ENCODE results near the gene BLTP2. TPM values are rescaled to one million over a fixed set of nuclear protein-coding genes. Genes with fewer than 3 reads are reported as not detected.

The BLTP2 gene
- total and polyA plus RNA-seq, 10 of the 15 experiments (the other 5 are each of a cell fraction or from before 2014, with no cell fraction given): 14.2 to 151 (median 78.1) TPM

GRCh38 chr17:28661635-28662526 lies 16.9 kb upstream of the BLTP2 start, which contains the start of the genes SDF2 and SUPT6H (continued):
- TF ChIP-seq ZBTB40 (IDR thresholded peaks at IDR 0.05; ENCODE audit: borderline replicate concordance) (peak; percentile 96), KDM1A (IDR thresholded peaks at IDR 0.05; ENCODE audit: borderline replicate concordance) (no peak), BCL11A (IDR thresholded peaks at IDR 0.05; ENCODE audit: low read depth, low read length) (no peak), RBBP5 (conservative IDR thresholded peaks at IDR 0.05) (no peak), FOXK2 (IDR thresholded peaks at IDR 0.05) (no peak), ZNF274 (IDR thresholded peaks at IDR 0.05; ENCODE audit: insufficient read depth, insufficient read length) (no peak), CBX5 (IDR thresholded peaks at IDR 0.05; ENCODE audit: low read depth) (no peak), JUNB (IDR thresholded peaks at IDR 0.05) (no peak), SIX5 (IDR thresholded peaks at IDR 0.05; ENCODE audit: low read depth, low read length, severe bottlenecking) (no peak), IRF4 (IDR thresholded peaks at IDR 0.05; ENCODE audit: low read depth, low read length) (peak; percentile 43; the same call in 1 of the 2 replicates), CEBPB (IDR thresholded peaks at IDR 0.05; ENCODE audit: borderline replicate concordance in 1 of 2, low read depth in 2 of 2, low read length in 2 of 2) (no peak), NR2F1 (conservative IDR thresholded peaks at IDR 0.05) (0 out of 2 replicates have a peak, but pooled peaks have one; percentile 12), NBN (IDR thresholded peaks at IDR 0.05) (peak; percentile 95), MAX (IDR thresholded peaks at IDR 0.05; ENCODE audit: low read depth, low read length) (no peak)
- TF ChIP-seq, protein P1, sequence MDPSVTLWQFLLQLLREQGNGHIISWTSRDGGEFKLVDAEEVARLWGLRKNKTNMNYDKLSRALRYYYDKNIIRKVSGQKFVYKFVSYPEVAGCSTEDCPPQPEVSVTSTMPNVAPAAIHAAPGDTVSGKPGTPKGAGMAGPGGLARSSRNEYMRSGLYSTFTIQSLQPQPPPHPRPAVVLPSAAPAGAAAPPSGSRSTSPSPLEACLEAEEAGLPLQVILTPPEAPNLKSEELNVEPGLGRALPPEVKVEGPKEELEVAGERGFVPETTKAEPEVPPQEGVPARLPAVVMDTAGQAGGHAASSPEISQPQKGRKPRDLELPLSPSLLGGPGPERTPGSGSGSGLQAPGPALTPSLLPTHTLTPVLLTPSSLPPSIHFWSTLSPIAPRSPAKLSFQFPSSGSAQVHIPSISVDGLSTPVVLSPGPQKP (IDR thresholded peaks at IDR 0.05; ENCODE audit: low read depth, low read length): peak; percentile 85
- TF ChIP-seq, protein P2, sequence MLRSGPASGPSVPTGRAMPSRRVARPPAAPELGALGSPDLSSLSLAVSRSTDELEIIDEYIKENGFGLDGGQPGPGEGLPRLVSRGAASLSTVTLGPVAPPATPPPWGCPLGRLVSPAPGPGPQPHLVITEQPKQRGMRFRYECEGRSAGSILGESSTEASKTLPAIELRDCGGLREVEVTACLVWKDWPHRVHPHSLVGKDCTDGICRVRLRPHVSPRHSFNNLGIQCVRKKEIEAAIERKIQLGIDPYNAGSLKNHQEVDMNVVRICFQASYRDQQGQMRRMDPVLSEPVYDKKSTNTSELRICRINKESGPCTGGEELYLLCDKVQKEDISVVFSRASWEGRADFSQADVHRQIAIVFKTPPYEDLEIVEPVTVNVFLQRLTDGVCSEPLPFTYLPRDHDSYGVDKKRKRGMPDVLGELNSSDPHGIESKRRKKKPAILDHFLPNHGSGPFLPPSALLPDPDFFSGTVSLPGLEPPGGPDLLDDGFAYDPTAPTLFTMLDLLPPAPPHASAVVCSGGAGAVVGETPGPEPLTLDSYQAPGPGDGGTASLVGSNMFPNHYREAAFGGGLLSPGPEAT (IDR thresholded peaks at IDR 0.05; ENCODE audit: low read depth): peak; percentile 87
- TF ChIP-seq, protein P3, sequence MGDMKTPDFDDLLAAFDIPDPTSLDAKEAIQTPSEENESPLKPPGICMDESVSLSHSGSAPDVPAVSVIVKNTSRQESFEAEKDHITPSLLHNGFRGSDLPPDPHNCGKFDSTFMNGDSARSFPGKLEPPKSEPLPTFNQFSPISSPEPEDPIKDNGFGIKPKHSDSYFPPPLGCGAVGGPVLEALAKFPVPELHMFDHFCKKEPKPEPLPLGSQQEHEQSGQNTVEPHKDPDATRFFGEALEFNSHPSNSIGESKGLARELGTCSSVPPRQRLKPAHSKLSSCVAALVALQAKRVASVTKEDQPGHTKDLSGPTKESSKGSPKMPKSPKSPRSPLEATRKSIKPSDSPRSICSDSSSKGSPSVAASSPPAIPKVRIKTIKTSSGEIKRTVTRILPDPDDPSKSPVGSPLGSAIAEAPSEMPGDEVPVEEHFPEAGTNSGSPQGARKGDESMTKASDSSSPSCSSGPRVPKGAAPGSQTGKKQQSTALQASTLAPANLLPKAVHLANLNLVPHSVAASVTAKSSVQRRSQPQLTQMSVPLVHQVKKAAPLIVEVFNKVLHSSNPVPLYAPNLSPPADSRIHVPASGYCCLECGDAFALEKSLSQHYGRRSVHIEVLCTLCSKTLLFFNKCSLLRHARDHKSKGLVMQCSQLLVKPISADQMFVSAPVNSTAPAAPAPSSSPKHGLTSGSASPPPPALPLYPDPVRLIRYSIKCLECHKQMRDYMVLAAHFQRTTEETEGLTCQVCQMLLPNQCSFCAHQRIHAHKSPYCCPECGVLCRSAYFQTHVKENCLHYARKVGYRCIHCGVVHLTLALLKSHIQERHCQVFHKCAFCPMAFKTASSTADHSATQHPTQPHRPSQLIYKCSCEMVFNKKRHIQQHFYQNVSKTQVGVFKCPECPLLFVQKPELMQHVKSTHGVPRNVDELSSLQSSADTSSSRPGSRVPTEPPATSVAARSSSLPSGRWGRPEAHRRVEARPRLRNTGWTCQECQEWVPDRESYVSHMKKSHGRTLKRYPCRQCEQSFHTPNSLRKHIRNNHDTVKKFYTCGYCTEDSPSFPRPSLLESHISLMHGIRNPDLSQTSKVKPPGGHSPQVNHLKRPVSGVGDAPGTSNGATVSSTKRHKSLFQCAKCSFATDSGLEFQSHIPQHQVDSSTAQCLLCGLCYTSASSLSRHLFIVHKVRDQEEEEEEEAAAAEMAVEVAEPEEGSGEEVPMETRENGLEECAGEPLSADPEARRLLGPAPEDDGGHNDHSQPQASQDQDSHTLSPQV (IDR thresholded peaks at IDR 0.05): no peak
